ENCODE results near the gene LASP1.
A peak's percentile ranks its signal among the peaks of the same experiment; 100 is the strongest.

The LASP1 gene

GRCh38 chr17:38869526-38870258 lies at the start of gene LASP1:
Gene LASP1, plus strand, starts transcription at chr17:38870058. Its CDS starts 132 bp downstream, at chr17:38870190.
- DNase-seq: peak; percentile 90

- DNase-seq: peak; percentile 84
Measured at GRCh38 chr17:38824899-38825761, 44.7 kb upstream of the LASP1 start, which contains the start of gene CWC25. Gene CWC25, minus strand, starts transcription at chr17:38825321. Its CDS starts 138 bp downstream, at chr17:38825183.

GRCh38 chr17:38825762-38826247 lies 44.1 kb upstream of the LASP1 start:
- no peak for DNase-seq

GRCh38 chr17:38844261-38844757 lies 25.5 kb upstream of the LASP1 start:
- DNase-seq: no peak

GRCh38 chr17:38848557-38848891 lies 21.3 kb upstream of the LASP1 start:
- no peak for DNase-seq

GRCh38 chr17:38848939-38849605 lies 20.8 kb upstream of the LASP1 start:
- no peak for DNase-seq

- no peak for DNase-seq
Measured at GRCh38 chr17:38850374-38850773, 19.5 kb upstream of the LASP1 start.

- DNase-seq: no peak
Measured at GRCh38 chr17:38851434-38851833, 18.4 kb upstream of the LASP1 start.

GRCh38 chr17:38852771-38853291 lies 17.0 kb upstream of the LASP1 start:
- no peak for DNase-seq

GRCh38 chr17:38853292-38854219 lies 16.3 kb upstream of the LASP1 start, which contains the start of gene RPL23:
Gene RPL23, minus strand, starts transcription at chr17:38853721. Its CDS starts 11 bp downstream, at chr17:38853710.
- DNase-seq: peak; percentile 95

GRCh38 chr17:38855101-38855714 lies 14.7 kb upstream of the LASP1 start:
- DNase-seq: peak; percentile 36

- no peak for DNase-seq
Measured at GRCh38 chr17:38857271-38857670, 12.6 kb upstream of the LASP1 start.

GRCh38 chr17:38861399-38861843 lies 8.4 kb upstream of the LASP1 start:
- no peak for DNase-seq

- no peak for DNase-seq
Measured at GRCh38 chr17:38864636-38865398, 5.0 kb upstream of the LASP1 start.

GRCh38 chr17:38867179-38867967 lies 2.5 kb upstream of the LASP1 start:
- DNase-seq: peak; percentile 42

GRCh38 chr17:38867968-38868816 lies 1.7 kb upstream of the LASP1 start:
- DNase-seq: no peak

- DNase-seq: peak; percentile 83
Measured at GRCh38 chr17:38868817-38869525, 887 bp upstream of the LASP1 start.
